ENCODE results near the gene FAHD2B.
"Not testable (repeated sequence)": the region's sequence is repeated elsewhere in the genome, so short reads cannot be mapped to it uniquely, and the experiment has no call there.

The FAHD2B gene, protein sequence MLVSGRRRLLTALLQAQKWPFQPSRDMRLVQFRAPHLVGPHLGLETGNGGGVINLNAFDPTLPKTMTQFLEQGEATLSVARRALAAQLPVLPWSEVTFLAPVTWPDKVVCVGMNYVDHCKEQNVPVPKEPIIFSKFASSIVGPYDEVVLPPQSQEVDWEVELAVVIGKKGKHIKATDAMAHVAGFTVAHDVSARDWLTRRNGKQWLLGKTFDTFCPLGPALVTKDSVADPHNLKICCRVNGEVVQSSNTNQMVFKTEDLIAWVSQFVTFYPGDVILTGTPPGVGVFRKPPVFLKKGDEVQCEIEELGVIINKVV

DNA sequence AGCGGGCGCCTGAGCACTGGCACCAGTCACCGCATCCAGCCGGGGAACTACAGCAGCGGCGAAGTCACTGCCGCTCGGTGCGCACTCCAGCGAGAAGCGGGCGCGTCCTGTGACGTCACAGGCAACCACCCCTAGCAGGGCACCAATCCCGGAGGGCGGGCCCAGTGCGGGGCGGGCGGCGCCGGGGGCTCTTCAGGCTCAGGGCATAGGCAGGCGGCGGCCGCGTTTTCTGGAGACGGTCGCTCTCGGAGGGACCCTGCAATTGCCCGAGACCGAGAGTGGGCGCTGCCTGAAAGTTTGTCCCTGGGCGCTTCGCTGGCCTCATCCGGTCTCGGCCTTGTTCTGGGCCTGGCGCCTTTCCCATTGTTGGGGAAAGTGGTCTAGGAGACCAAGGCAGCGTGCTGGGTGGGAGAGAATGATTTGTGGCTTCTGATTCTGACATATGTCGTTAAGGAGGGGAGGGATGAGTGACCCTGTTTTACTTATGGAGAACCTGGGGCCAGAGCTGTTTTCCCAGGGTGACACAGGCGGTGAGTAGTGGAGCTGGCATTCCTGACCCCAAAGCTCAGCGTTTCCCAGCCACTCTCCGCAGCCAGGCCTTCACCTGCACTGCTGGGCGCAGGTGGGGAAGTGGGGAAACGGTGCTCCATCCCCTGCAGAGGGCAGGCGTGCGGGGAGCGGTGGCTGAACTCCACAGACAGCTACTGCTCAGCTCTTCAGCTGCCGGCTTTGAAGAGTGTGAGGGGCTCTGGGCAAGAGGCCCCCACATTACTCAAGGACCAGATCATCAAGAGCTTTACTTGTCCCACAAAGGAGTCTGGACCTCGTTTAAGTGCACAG lies at the start of gene FAHD2B:
Gene FAHD2B, minus strand, starts transcription at position 111 of the 840 bp plus-strand sequence. CDS start 3,176 bp downstream, outside the sequence.
- H3K4me3 ChIP-seq (ENCODE audit: low read length); H3K27ac ChIP-seq (ENCODE audit: low read depth, low read length); H3K9ac ChIP-seq (ENCODE audit: low read length); H3K27me3 ChIP-seq (ENCODE audit: control insufficient read depth, insufficient read depth, low read length); H3K4me1 ChIP-seq (ENCODE audit: control insufficient read depth, insufficient read depth, low read length); H3K36me3 ChIP-seq (ENCODE audit: control insufficient read depth, insufficient read depth, low read length): not testable (repeated sequence)

DNA sequence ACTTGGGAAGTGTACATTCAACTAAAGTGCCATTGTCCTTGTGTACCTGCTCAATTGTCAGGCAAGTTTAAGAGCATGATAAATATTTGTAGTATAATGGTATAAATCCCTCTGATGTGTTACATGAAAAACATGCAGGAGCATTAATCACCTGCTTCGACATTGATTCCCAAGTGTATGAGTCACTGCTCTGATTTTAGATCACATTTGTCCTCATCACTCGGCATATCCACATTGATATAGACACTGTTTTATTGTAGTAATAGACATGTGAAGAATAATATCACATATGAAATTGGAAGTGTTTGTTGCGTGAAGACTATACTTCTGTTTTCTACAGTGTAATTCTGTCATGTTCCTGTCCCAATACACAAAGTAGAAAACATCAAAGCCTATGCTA lies 49.3 kb upstream of the FAHD2B start:
- not testable (repeated sequence) for H3K36me3 ChIP-seq (ENCODE audit: control insufficient read depth, insufficient read depth, low read length); H3K9ac ChIP-seq (ENCODE audit: low read length); H3K4me3 ChIP-seq (ENCODE audit: low read length); H3K27me3 ChIP-seq (ENCODE audit: control insufficient read depth, insufficient read depth, low read length); H3K4me1 ChIP-seq (ENCODE audit: control insufficient read depth, insufficient read depth, low read length); H3K27ac ChIP-seq (ENCODE audit: low read depth, low read length)

DNA sequence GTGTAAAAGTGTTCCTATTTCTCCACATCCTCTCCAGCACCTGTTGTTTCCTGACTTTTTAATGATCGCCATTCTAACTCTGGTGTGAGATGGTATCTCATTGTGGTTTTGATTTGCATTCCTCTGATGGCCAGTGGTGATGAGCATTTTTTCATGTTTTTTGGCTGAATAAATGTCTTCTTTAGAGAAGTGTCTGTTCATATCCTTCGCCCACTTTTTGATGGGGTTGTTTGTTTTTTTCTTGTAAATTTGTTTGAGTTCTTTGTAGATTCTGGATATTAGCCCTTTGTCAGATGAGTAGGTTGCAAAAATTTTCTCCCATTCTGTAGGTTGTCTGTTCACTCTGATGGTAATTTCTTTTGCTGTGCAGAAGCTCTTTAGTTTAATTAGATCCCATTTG lies 34.4 kb upstream of the FAHD2B start:
- not testable (repeated sequence) for H3K4me3 ChIP-seq (ENCODE audit: low read length); H3K9ac ChIP-seq (ENCODE audit: low read length); H3K27ac ChIP-seq (ENCODE audit: low read depth, low read length); H3K4me1 ChIP-seq (ENCODE audit: control insufficient read depth, insufficient read depth, low read length); H3K36me3 ChIP-seq (ENCODE audit: control insufficient read depth, insufficient read depth, low read length); H3K27me3 ChIP-seq (ENCODE audit: control insufficient read depth, insufficient read depth, low read length)

DNA sequence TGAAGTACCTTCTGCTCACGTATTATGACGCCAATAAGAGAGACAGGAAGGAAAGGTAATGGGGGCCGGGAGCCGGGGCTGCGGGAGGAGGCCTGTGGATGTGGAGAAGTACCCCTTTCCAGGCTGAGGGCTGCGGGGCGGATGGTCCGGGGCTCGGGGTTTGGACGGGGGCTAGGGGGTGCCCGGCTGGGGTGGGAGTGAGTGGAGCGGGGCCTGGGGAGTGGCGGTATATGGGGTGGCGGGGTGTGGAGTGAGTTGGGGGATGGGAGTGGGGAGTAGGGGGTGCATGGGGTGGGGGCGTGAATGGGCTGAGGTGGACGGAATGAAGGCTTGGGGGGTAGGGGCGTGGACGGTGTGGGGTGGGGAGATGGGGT lies 19.2 kb upstream of the FAHD2B start:
- not testable (repeated sequence) for H3K9ac ChIP-seq (ENCODE audit: low read length); H3K27me3 ChIP-seq (ENCODE audit: control insufficient read depth, insufficient read depth, low read length); H3K36me3 ChIP-seq (ENCODE audit: control insufficient read depth, insufficient read depth, low read length); H3K4me1 ChIP-seq (ENCODE audit: control insufficient read depth, insufficient read depth, low read length)
- peak overlapping the region; percentile 82 for H3K4me3 ChIP-seq (ENCODE audit: low read length)
- peak overlapping the region; percentile 89 for H3K27ac ChIP-seq (ENCODE audit: low read depth, low read length)

DNA sequence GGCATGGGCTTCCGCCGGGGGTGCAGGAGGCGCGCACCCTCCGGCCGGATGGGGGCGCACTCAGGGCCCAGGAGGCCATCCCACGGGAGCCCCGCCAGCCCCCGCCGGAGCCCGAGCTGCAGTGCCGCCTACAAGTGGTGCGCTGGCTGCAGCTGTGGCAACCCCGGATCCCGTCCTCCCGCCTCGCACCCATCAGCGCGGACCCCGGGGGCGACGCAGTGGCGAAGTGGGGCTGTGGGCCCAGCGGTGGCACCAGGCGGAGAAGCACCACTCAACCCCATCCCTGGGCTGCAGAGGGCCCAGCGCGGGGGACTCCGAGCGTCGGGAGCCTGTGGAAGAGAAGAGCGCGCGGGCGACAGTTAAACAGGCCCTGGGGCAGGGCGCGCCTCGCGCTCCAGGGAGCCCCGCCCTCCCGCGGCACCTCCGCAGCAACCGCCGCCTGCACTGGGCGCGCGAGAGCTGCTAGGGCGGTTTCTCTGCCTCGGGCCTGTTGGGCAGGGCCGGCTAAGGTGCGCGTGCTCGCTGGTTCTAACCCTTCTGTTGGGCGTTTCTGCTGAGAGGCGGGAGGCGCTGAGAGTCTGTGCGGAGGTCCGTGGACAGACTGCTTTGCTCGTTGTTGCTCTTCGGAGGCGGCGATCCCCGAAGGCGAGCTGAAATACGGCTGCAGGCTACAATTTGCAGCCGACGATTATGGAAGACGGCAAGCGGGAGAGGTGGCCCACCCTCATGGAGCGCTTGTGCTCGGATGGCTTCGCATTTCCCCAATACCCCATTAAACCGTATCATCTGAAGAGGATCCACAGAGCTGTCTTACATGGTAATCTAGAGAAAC lies 18.6 kb upstream of the FAHD2B start, which contains the start of gene ANKRD36:
Gene ANKRD36, plus strand, starts transcription at position 104 of the 832 bp plus-strand sequence. Its CDS starts 587 bp downstream, at position 691.
- peak within 1 kb of the TSS; percentile 89 for H3K27ac ChIP-seq (ENCODE audit: low read depth, low read length)
- not testable (repeated sequence) for H3K36me3 ChIP-seq (ENCODE audit: control insufficient read depth, insufficient read depth, low read length); H3K4me1 ChIP-seq (ENCODE audit: control insufficient read depth, insufficient read depth, low read length); H3K27me3 ChIP-seq (ENCODE audit: control insufficient read depth, insufficient read depth, low read length)
- H3K4me3 ChIP-seq (ENCODE audit: low read length) = peak within 1 kb of the TSS; percentile 84
- H3K9ac ChIP-seq (ENCODE audit: low read length) = peak within 1 kb of the TSS; percentile 56

DNA sequence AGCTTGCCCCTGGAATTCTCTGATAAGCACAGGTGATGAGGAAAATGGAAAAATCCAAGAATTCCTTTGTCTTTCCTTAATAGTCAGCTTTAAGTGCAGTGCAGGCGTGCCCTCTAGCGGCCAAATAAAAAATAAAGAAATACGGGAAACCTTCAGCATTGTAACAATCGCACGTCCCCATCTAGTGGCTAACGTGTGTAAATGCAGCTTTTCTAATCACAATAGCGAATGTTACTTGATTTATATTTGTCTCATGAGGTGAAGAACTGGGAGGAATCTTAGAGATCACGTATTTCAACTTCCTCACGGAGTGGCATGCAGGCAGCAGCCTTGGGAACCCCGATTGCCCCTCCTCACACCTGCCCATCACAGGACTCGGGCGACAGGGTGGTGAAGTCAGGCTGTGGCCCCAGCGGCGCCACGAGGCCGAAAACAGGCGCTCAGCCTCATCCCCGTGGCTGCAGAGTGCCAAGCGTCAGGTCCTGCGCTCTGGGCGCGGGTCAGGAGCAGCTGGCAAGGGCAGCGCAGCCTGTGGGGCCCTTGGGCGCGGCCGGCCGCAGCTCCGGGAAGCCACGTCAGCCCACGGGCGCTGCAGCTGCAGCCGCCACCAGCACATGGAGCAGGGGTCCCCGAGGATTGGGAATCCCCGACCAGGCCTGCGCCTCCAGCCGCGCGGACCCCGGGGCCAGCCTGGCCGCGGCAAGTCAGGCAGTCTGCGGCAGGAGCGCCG lies 17.8 kb upstream of the FAHD2B start:
- not testable (repeated sequence) for H3K36me3 ChIP-seq (ENCODE audit: control insufficient read depth, insufficient read depth, low read length); H3K4me1 ChIP-seq (ENCODE audit: control insufficient read depth, insufficient read depth, low read length); H3K27me3 ChIP-seq (ENCODE audit: control insufficient read depth, insufficient read depth, low read length)
- peak overlapping the region; percentile 56 for H3K9ac ChIP-seq (ENCODE audit: low read length)
- peak overlapping the region; percentile 84 for H3K4me3 ChIP-seq (ENCODE audit: low read length)
- H3K27ac ChIP-seq (ENCODE audit: low read depth, low read length) = peak overlapping the region; percentile 89

DNA sequence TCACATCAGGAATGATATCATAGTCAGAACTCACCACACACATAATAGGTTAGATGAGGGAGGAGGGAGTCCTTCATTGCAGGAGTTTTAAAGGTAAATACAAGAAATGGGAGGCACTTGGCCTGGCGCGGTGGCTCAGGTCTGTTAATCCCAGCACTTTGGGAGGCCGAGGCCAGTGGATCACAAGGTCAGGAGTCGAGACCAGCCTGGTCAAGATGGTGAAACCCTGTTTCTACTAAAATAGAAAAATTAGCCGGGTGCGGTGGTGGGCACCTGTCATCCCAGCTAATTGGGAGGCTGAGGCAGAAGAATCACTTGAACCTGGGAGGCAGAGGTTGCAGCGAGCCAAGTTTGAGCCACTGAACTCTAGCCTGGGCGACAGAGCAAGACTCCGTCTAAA lies 16.6 kb upstream of the FAHD2B start:
- not testable (repeated sequence) for H3K4me3 ChIP-seq (ENCODE audit: low read length); H3K4me1 ChIP-seq (ENCODE audit: control insufficient read depth, insufficient read depth, low read length); H3K27me3 ChIP-seq (ENCODE audit: control insufficient read depth, insufficient read depth, low read length); H3K36me3 ChIP-seq (ENCODE audit: control insufficient read depth, insufficient read depth, low read length); H3K27ac ChIP-seq (ENCODE audit: low read depth, low read length); H3K9ac ChIP-seq (ENCODE audit: low read length)

DNA sequence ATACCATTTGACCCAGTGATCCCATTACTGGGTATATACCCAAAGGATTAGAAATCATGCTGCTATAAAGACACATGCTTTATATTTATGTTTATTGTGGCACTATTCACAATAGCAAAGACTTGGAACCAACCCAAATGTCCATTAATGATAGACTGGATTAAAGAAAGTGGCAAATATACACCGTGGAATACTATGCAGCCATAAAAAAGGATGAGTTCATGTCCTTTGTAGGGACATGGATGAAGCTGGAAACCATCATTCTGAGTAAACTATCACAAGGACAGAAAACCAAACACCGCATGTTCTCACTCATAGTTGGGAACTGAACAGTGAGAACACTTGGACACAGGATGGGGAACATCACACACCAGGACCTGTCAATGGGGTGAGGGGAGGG lies 12.2 kb upstream of the FAHD2B start:
- H3K4me3 ChIP-seq (ENCODE audit: low read length); H3K4me1 ChIP-seq (ENCODE audit: control insufficient read depth, insufficient read depth, low read length); H3K36me3 ChIP-seq (ENCODE audit: control insufficient read depth, insufficient read depth, low read length); H3K9ac ChIP-seq (ENCODE audit: low read length); H3K27ac ChIP-seq (ENCODE audit: low read depth, low read length); H3K27me3 ChIP-seq (ENCODE audit: control insufficient read depth, insufficient read depth, low read length): not testable (repeated sequence)

DNA sequence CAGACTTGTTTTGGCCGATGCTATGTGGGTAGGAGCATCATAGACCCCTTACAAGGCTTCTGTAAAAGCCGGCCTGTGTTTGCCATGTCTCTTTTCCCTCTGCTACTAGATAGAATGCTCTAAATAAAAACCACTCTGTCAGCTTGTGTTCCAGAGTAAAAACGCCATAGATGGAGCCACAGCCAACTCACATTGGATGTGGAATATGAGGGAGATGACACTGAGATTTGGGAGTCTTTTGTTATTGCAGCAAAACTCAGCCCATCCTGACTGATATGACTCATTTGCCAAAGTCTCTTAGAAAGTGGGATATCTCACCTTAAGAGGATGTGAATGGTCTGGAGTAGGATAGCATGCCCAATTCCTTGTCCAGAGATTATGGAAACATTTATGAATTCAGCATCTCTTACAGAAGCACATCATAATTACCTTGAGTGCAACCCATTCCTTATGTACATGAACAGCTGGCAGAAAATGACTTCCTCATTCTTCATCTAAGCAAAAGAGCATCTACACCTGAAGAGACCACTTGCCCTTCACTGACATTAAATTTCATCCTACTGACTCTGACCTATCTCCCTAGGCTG lies 4.2 kb upstream of the FAHD2B start:
- not testable (repeated sequence) for H3K27me3 ChIP-seq (ENCODE audit: control insufficient read depth, insufficient read depth, low read length); H3K4me1 ChIP-seq (ENCODE audit: control insufficient read depth, insufficient read depth, low read length); H3K4me3 ChIP-seq (ENCODE audit: low read length); H3K9ac ChIP-seq (ENCODE audit: low read length); H3K27ac ChIP-seq (ENCODE audit: low read depth, low read length); H3K36me3 ChIP-seq (ENCODE audit: control insufficient read depth, insufficient read depth, low read length)

DNA sequence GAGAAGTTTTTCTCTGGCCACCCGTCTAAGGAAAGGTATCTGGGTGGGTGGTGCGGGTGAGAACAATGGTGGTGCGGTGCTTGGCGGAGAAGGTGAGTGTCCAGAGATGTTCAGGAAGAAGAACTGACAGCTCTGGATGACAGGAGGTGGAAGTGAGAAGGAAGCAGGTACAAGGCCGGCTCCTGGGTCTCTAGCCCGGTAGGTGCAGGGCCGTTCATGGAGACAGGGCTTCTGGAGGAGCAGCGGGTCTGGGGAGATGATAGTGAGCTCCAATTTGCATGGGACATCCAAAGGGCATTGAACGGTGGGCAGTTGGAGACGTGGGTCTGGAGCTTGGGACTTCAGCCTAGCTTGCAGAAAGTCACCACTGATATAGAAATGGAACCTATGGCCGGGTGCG lies 979 bp upstream of the FAHD2B start:
- Histone ChIP-seq H3K27ac (ENCODE audit: low read depth, low read length) (no peak overlapping the region), H3K9ac (ENCODE audit: low read length) (no peak overlapping the region), H3K27me3 (ENCODE audit: control insufficient read depth, insufficient read depth, low read length) (no peaks in the 10 kb centered on the region), H3K36me3 (ENCODE audit: control insufficient read depth, insufficient read depth, low read length) (no peaks in the 10 kb centered on the region), H3K4me3 (ENCODE audit: low read length) (no peak overlapping the region), H3K4me1 (ENCODE audit: control insufficient read depth, insufficient read depth, low read length) (peaks cover 3% of the 10 kb centered on the region)

DNA sequence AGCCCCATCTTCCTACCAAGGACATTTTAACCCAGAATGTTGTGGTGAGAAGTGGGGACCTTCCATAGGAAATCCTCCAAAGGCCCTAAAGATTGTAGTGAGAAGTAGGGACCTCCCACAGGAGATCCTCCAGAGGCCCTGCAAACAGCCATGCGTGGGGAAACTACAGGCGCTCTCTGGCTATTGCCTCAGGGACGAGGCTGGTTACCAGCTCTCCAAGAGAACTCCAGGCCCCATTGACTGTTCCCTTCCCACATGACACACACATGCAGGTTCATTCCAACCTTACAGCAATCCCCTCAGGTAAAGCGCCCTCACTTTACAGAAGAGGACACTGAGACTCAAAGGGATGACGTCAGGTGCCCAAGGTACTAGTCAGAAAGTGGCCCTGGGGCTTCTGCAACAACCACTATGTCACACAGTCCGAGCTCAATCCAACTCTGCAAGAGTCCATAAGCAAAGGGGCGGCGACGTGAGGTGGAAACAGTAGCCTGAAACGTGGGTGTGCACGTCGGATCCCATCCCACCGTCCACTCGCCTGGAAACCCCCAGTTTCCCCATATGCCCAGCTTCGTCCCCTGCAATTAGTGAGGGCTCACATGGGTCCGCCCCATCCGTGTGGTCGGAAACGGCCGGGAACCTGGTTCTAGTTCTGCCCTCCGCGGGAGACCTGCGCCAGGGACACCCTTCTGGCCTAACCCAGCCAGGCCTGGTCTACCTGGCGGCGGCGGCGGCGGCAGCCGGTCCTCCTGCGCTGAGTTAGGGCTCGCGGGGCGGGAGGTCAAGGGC lies 505 bp downstream of the FAHD2B start:
- H3K27ac ChIP-seq (ENCODE audit: low read depth, low read length); H3K9ac ChIP-seq (ENCODE audit: low read length); H3K4me3 ChIP-seq (ENCODE audit: low read length): not testable (repeated sequence)

More for the DNA sequence above, 505 bp downstream of the FAHD2B start:
- H3K36me3 ChIP-seq (ENCODE audit: control insufficient read depth, insufficient read depth, low read length); H3K27me3 ChIP-seq (ENCODE audit: control insufficient read depth, insufficient read depth, low read length); H3K4me1 ChIP-seq (ENCODE audit: control insufficient read depth, insufficient read depth, low read length): not testable (repeated sequence)

Measured in rectal smooth muscle tissue (tissue), 1 donor.